Esophagus muscularis mucosa (tissue), 3 donors: Measurements from ENCODE around the gene HMG20B.

Source experiments
- POLR2A ChIP-seq: fragments of 450-650 bp; IDR thresholded peaks from one replicate; pipeline ENCODE4 v1.6.1; 2017; ENCODE audit warnings: antibody characterized with exemption, moderate library complexity, mild to moderate bottlenecking, low read depth
- TF ChIP-seq, protein P1 (sequence below), 3 experiments: fragments of 200-600 bp in 2 of 3; fragments of 450-650 bp in 1 of 3; sonication (generic) in 2 of 3; IDR thresholded peaks; one replicate each; pipeline ENCODE4 v1.5.1; 2017 to 2019; ENCODE audit warnings: antibody characterized with exemption in 3 of 3, mild to moderate bottlenecking in 2 of 3, moderate library complexity in 1 of 3

DNA sequence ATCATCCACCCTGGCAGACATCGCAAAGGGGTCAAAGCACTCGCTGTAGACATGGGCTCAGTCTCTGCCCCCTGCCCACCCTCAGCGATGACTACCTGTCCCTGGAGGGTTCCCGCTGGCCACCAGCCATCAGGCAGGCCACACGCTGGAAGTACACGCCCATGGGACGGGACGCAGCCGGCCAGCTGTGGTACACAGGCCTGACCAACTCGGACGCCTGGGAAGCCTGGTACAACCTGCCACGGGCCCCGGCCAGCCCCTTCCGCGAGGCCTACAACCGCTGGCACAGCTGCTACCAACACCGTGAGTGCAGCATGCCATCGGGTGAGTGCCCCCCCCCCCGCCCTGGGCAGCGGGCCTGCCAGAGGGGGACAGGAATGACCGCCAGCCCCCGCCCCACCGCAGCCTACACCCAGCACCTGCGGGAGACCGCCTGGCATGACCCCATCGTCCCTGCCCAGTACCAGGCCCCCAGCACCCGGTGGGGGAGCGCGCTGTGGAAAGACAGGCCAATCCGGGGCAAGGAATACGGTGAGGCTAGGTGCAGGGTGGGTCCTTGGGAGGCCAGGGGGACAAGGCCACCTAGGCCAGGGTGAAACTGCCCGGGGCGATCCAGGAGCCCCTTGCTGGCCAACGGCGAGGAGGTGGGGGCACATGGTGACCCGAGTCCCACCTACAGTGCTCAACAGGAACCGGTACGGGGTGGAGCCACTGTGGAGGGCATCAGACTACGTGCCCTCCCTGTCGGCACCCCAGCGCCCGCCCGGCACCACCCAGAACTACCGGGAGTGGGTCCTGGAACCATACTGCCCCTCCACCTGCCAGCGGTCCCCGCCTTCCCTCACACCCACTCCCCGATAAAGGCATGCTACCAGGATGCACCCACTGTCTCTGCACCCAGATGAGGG is 29.3 kb upstream of the HMG20B start:
- TF ChIP-seq, protein P1, sequence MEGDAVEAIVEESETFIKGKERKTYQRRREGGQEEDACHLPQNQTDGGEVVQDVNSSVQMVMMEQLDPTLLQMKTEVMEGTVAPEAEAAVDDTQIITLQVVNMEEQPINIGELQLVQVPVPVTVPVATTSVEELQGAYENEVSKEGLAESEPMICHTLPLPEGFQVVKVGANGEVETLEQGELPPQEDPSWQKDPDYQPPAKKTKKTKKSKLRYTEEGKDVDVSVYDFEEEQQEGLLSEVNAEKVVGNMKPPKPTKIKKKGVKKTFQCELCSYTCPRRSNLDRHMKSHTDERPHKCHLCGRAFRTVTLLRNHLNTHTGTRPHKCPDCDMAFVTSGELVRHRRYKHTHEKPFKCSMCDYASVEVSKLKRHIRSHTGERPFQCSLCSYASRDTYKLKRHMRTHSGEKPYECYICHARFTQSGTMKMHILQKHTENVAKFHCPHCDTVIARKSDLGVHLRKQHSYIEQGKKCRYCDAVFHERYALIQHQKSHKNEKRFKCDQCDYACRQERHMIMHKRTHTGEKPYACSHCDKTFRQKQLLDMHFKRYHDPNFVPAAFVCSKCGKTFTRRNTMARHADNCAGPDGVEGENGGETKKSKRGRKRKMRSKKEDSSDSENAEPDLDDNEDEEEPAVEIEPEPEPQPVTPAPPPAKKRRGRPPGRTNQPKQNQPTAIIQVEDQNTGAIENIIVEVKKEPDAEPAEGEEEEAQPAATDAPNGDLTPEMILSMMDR (IDR thresholded peaks at IDR 0.05), result no peak
- TF ChIP-seq POLR2A, result no peak
